Measurements from ENCODE around the gene PCDH17. TPM values are rescaled to one million over a fixed set of nuclear protein-coding genes. Genes with fewer than 3 reads are reported as not detected.

Gene PCDH17
- polyA plus RNA-seq, 3 donors, result not detected

DNA sequence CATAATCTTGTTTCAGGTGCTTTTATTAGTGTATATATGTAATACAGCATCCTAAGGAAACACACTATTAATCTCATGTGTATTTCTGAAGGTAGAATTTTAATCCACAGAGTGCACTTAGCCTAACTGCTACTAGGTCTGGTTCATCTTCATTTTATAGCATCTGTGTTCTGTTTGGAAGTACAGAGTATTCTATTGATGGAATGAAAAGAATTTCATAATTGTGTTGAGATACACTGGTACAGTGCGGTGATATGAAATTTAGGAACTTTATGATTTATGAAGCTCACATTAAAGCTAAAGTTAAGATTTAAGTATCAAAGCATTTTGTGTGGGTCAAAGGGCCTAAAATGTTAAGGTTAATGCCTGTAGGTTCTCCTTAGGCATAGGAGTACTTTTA, 6.0 kb downstream of the PCDH17 start:
- H3K4me1 Mint-ChIP-seq, result peaks cover 2% of the 10 kb centered on the region
- TF ChIP-seq, protein P1, sequence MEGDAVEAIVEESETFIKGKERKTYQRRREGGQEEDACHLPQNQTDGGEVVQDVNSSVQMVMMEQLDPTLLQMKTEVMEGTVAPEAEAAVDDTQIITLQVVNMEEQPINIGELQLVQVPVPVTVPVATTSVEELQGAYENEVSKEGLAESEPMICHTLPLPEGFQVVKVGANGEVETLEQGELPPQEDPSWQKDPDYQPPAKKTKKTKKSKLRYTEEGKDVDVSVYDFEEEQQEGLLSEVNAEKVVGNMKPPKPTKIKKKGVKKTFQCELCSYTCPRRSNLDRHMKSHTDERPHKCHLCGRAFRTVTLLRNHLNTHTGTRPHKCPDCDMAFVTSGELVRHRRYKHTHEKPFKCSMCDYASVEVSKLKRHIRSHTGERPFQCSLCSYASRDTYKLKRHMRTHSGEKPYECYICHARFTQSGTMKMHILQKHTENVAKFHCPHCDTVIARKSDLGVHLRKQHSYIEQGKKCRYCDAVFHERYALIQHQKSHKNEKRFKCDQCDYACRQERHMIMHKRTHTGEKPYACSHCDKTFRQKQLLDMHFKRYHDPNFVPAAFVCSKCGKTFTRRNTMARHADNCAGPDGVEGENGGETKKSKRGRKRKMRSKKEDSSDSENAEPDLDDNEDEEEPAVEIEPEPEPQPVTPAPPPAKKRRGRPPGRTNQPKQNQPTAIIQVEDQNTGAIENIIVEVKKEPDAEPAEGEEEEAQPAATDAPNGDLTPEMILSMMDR (IDR thresholded peaks at IDR 0.05), result no peak

DNA sequence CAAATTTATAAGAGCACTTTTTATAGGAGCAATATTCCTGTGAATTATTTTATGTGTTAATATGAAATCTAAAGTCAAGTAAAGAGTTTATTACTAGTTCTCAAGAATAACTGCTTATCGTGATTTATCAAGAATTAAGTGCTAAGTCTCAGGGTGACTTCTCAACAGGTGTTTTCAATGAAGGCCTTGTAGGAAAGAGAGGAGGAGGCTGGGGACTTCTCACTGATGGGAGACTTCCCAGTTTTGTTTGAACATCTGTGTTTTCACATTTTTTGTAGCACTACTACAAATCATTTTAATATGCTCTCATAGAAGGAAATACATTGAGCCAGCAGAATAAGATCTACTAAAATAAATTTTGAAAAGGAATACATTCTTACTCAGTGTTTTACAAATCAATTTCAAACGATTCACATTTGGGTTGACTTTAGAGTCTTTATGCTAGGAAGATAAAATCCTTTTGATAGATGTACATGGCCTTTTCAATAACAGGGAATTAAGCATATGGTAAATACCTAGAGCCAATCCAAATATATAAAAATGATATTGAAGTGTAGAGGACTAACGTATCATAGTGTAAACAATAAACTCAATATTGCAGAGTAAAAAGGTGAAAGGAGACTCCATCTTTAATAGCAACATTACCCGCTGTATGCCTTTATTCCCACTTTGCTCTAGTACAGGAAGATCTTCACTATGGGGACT, 6.8 kb downstream of the PCDH17 start:
- H3K9ac ChIP-seq (ENCODE audit: insufficient read depth, low read length, poor library complexity, severe bottlenecking), result no peak overlapping the region
- intact Hi-C loops (cut with micrococcal nuclease), result no loop called here
- DNase-seq, result no peak
- no peak overlapping the region for H3K27ac ChIP-seq (ENCODE audit: low read depth in 1 of 2, low read length in 2 of 2)
- Mint-ChIP-seq H3K9me3 (peaks cover 5 to 14% (median 12%) of the 10 kb centered on the region in 7 donors), H3K36me3 (peaks cover 1 to 2% of the 10 kb centered on the region in 2 donors), H3K4me1 (peaks cover 2% of the 10 kb centered on the region), H3K27ac (no peak overlapping the region), H3K4me3 (no peak overlapping the region), H3K27me3 (ENCODE audit: low read depth in 3 of 3) (peaks cover 19 to 24% (median 21%) of the 10 kb centered on the region in 3 donors)
- no peak overlapping the region for H3K4me3 ChIP-seq (replicated peaks in 1 of 3; ENCODE audit: low read depth in 2 of 3, low read length in 3 of 3)
- H3K4me2 ChIP-seq (replicated peaks; ENCODE audit: extremely low read depth, low read length, poor library complexity, severe bottlenecking), result no peak overlapping the region
- H4K20me1 ChIP-seq (ENCODE audit: insufficient read depth, low read length), result no peaks in the 10 kb centered on the region
- peaks cover 24 to 35% of the 10 kb centered on the region in 2 donors for H3K27me3 ChIP-seq (ENCODE audit: control insufficient read depth in 2 of 2, insufficient read depth in 2 of 2, low read length in 2 of 2)
- WGBS (ENCODE audit: insufficient coverage), result no CpG with 5 or more reads among the region's 4 CpGs
- no peaks in the 10 kb centered on the region for H3K36me3 ChIP-seq (replicated peaks in 1 of 2; ENCODE audit: control insufficient read depth in 1 of 2, insufficient read depth in 2 of 2, low read length in 2 of 2)
- no peaks in the 10 kb centered on the region for H3K79me2 ChIP-seq (ENCODE audit: insufficient read depth, low read length)
- no peak overlapping the region for H2AFZ ChIP-seq (ENCODE audit: insufficient read depth, low read depth, low read length, poor library complexity, severe bottlenecking)
- H3K9me3 ChIP-seq (replicated peaks in 1 of 2; ENCODE audit: control insufficient read depth in 1 of 2, insufficient read depth in 1 of 2, low read length in 2 of 2), result peaks cover 6 to 11% of the 10 kb centered on the region in 2 donors
- no peaks in the 10 kb centered on the region for H3K4me1 ChIP-seq (ENCODE audit: control insufficient read depth in 1 of 2, insufficient read depth in 2 of 2, low read length in 2 of 2)
- TF ChIP-seq, protein P1 (IDR thresholded peaks at IDR 0.05), result no peak

More for the DNA sequence above, 6.0 kb downstream of the PCDH17 start:
- Histone ChIP-seq H3K27me3 (ENCODE audit: control insufficient read depth in 2 of 2, insufficient read depth in 2 of 2, low read length in 2 of 2) (peaks cover 32 to 43% of the 10 kb centered on the region in 2 donors), H3K9me3 (replicated peaks in 1 of 2; ENCODE audit: control insufficient read depth in 1 of 2, insufficient read depth in 1 of 2, low read length in 2 of 2) (peaks cover 15 to 17% of the 10 kb centered on the region in 2 donors), H3K4me3 (replicated peaks in 1 of 3; ENCODE audit: low read depth in 2 of 3, low read length in 3 of 3) (no peak overlapping the region), H3K36me3 (replicated peaks in 1 of 2; ENCODE audit: control insufficient read depth in 1 of 2, insufficient read depth in 2 of 2, low read length in 2 of 2) (no peaks in the 10 kb centered on the region), H3K79me2 (ENCODE audit: insufficient read depth, low read length) (no peaks in the 10 kb centered on the region), H3K9ac (ENCODE audit: insufficient read depth, low read length, poor library complexity, severe bottlenecking) (no peak overlapping the region), H4K20me1 (ENCODE audit: insufficient read depth, low read length) (no peaks in the 10 kb centered on the region), H3K27ac (ENCODE audit: low read depth in 1 of 2, low read length in 2 of 2) (no peak overlapping the region), H3K4me2 (replicated peaks; ENCODE audit: extremely low read depth, low read length, poor library complexity, severe bottlenecking) (no peak overlapping the region), H3K4me1 (ENCODE audit: control insufficient read depth in 1 of 2, insufficient read depth in 2 of 2, low read length in 2 of 2) (no peaks in the 10 kb centered on the region), H2AFZ (ENCODE audit: insufficient read depth, low read depth, low read length, poor library complexity, severe bottlenecking) (no peak overlapping the region)
- H3K27me3 Mint-ChIP-seq (ENCODE audit: low read depth in 3 of 3), result peaks cover 27 to 32% (median 29%) of the 10 kb centered on the region in 3 donors
- peaks cover 6 to 23% (median 20%) of the 10 kb centered on the region in 7 donors for H3K9me3 Mint-ChIP-seq
- WGBS (ENCODE audit: insufficient coverage), result 100% methylated on average over 1 of the region's 1 CpG
- H3K27ac Mint-ChIP-seq, result no peak overlapping the region
- intact Hi-C loops (cut with micrococcal nuclease), result no loop called here
- DNase-seq, result no peak
- peaks cover 5 to 10% of the 10 kb centered on the region in 2 donors for H3K36me3 Mint-ChIP-seq
- no peak overlapping the region for H3K4me3 Mint-ChIP-seq
